SK-N-SH (cell line): Measurements from ENCODE around the gene ANKRD13B. TPM values are rescaled to one million over a fixed set of nuclear protein-coding genes. Genes with fewer than 3 reads are reported as not detected.

Source experiments
- CTCF ChIA-PET: fragments of 300-600, 350-600 bp; formaldehyde crosslinking; extraction: SDS; loops from one replicate; lab custom pipeline; 2021; lab: Yijun Ruan, JAX
- POLR2A ChIA-PET: fragments of 350-600 bp; sonication (Branson Sonifier 250); formaldehyde crosslinking; extraction: SDS; loops from one replicate; lab custom pipeline; 2020; ENCODE audit warnings: antibody characterized with exemption, inconsistent platforms; lab: Yijun Ruan, JAX
- DNase-seq: peaks from one replicate; pipeline ENCODE4 v3.0.0; 2012
- H2AFZ ChIP-seq: fragments of 200-600 bp; sonication (generic); 2 replicates; pipeline ENCODE4 v1.8.1; 2016; ENCODE audit warnings: antibody characterized with exemption, mild to moderate bottlenecking, low read depth
- H3F3A ChIP-seq: fragments of 200-600 bp; sonication (generic); replicated peaks from 2 replicates; pipeline ENCODE3; 2016; ENCODE audit warnings: antibody characterized with exemption, mild to moderate bottlenecking; ENCODE audit not compliant: insufficient read depth
- H3K27ac ChIP-seq, 2 experiments: fragments of 200-500 bp in 1 of 2; fragments of 200-600 bp in 1 of 2; sonication (Bioruptor generic) in 1 of 2; sonication (generic), shearing (Covaris generic) in 1 of 2; 2 replicates each; pipeline versions ENCODE4 v1.5.1 to v1.6.1; 2014 to 2016; ENCODE audit warnings: low read depth in 2 of 2, inconsistent platforms in 1 of 2, low read length in 1 of 2, mild to moderate bottlenecking in 1 of 2, mixed read lengths in 1 of 2
- H3K27me3 ChIP-seq: fragments of 200-600 bp; sonication (generic), shearing (Covaris generic); 2 replicates; pipeline ENCODE4 v1.6.1; 2016; ENCODE audit warnings: mixed run types; ENCODE audit not compliant: insufficient read depth
- H3K36me3 ChIP-seq, 2 experiments: fragments of 200-500 bp in 1 of 2; fragments of 200-600 bp in 1 of 2; sonication (Bioruptor generic) in 1 of 2; sonication (generic) in 1 of 2; replicated peaks in 1 of 2; 2 replicates each; pipeline versions ENCODE3 to v1.5.1; 2014 to 2016; ENCODE audit warnings: low read length in 1 of 2, mild to moderate bottlenecking in 1 of 2; ENCODE audit not compliant: insufficient read depth in 2 of 2, control insufficient read depth in 1 of 2
- H3K4me1 ChIP-seq, 2 experiments: fragments of 200-500 bp in 1 of 2; fragments of 200-600 bp in 1 of 2; sonication (Bioruptor generic) in 1 of 2; sonication (generic), shearing (Covaris generic) in 1 of 2; 2 replicates each; pipeline versions ENCODE4 v1.5.1 to v1.6.1; 2014 to 2016; ENCODE audit warnings: low read depth in 1 of 2, low read length in 1 of 2, mixed run types in 1 of 2; ENCODE audit not compliant: insufficient read depth in 2 of 2, control insufficient read depth in 1 of 2
- H3K4me2 ChIP-seq: fragments of 200-600 bp; sonication (generic), shearing (Covaris generic); 2 replicates; pipeline ENCODE4 v1.6.1; 2017; ENCODE audit warnings: mixed run types
- H3K4me3 ChIP-seq, 2 experiments: fragments of 200-500 bp in 1 of 2; fragments of 200-600 bp in 1 of 2; sonication (Bioruptor generic) in 1 of 2; sonication (generic), shearing (Covaris generic) in 1 of 2; 2 replicates each; pipeline versions ENCODE4 v1.5.1 to v1.8.1; 2014 to 2016; ENCODE audit warnings: low read depth in 2 of 2, inconsistent platforms in 1 of 2, low read length in 1 of 2, mild to moderate bottlenecking in 1 of 2, mixed read lengths in 1 of 2, moderate library complexity in 1 of 2
- H3K79me2 ChIP-seq: fragments of 200-600 bp; sonication (generic); 2 replicates; pipeline ENCODE4 v1.8.1; 2017; ENCODE audit warnings: mild to moderate bottlenecking; ENCODE audit not compliant: insufficient read depth
- H3K9ac ChIP-seq: fragments of 200-600 bp; sonication (generic); 2 replicates; pipeline ENCODE4 v1.6.1; 2017; ENCODE audit warnings: mixed run types
- H3K9me2 ChIP-seq: fragments of 200-600 bp; sonication (generic); 2 replicates; pipeline ENCODE4 v1.6.1; 2017; ENCODE audit warnings: mixed run types
- H3K9me3 ChIP-seq: fragments of 200-600 bp; sonication (generic); 2 replicates; pipeline ENCODE4 v1.6.1; 2017; ENCODE audit warnings: mixed run types, mild to moderate bottlenecking, moderate library complexity
- H4K20me1 ChIP-seq: fragments of 200-600 bp; sonication (generic); 2 replicates; pipeline ENCODE4 v1.6.1; 2017; ENCODE audit warnings: mild to moderate bottlenecking, mixed run types; ENCODE audit not compliant: insufficient read depth
- CHD2 ChIP-seq: fragments of 150-350 bp; IDR thresholded peaks from 2 replicates; pipeline ENCODE4 v1.6.1; 2018; ENCODE audit warnings: low read length; ENCODE audit not compliant: partially characterized antibody
- ELF1 ChIP-seq: IDR thresholded peaks from 2 replicates; pipeline ENCODE4 v1.4.0; 2012
- FOXJ3 ChIP-seq: sonication (generic); formaldehyde crosslinking; IDR thresholded peaks from 2 replicates; pipeline ENCODE4 v1.5.1; 2020; ENCODE audit warnings: mild to moderate bottlenecking, missing genetic modification reagents
- FOXM1 ChIP-seq: IDR thresholded peaks from 2 replicates; pipeline ENCODE4 v1.4.0; 2012; ENCODE audit warnings: low read depth, mild to moderate bottlenecking
- GABPA ChIP-seq: IDR thresholded peaks from 2 replicates; pipeline ENCODE4 v1.4.0; 2012; ENCODE audit warnings: low read depth, mild to moderate bottlenecking
- GATA2 ChIP-seq: sonication (generic); formaldehyde crosslinking; IDR thresholded peaks from 2 replicates; pipeline ENCODE4 v1.5.0; 2020; ENCODE audit warnings: mild to moderate bottlenecking, missing genetic modification reagents
- JUND ChIP-seq: IDR thresholded peaks from 2 replicates; pipeline ENCODE4 v1.4.0; 2012
- MAX ChIP-seq: IDR thresholded peaks from 2 replicates; pipeline ENCODE4 v1.4.0; 2012; ENCODE audit warnings: low read depth
- NRF1 ChIP-seq: IDR thresholded peaks from 2 replicates; pipeline ENCODE4 v1.6.1; 2012; ENCODE audit warnings: low read depth, mild to moderate bottlenecking, low read length
- PBX3 ChIP-seq: IDR thresholded peaks from 2 replicates; pipeline ENCODE4; 2012
- RAD21 ChIP-seq: IDR thresholded peaks from 2 replicates; pipeline ENCODE4 v1.6.1; 2012; ENCODE audit warnings: mild to moderate bottlenecking, low read length
- RCOR1 ChIP-seq: fragments of 150-350 bp; IDR thresholded peaks from 2 replicates; pipeline ENCODE4 v1.6.1; 2017; ENCODE audit warnings: antibody characterized with exemption, low read length
- RFX5 ChIP-seq: IDR thresholded peaks from 2 replicates; pipeline ENCODE4 v1.6.1; 2012; ENCODE audit warnings: mild to moderate bottlenecking, improper control_type of control experiment, low read length
- SIN3A ChIP-seq: IDR thresholded peaks from 2 replicates; pipeline ENCODE4 v1.6.1; 2012; ENCODE audit warnings: low read depth, mild to moderate bottlenecking, low read length, moderate library complexity, borderline replicate concordance
- TAF1 ChIP-seq: IDR thresholded peaks from 2 replicates; pipeline ENCODE4 v1.6.1; 2012; ENCODE audit warnings: low read depth, mild to moderate bottlenecking, low read length, moderate library complexity, borderline replicate concordance
- TCF12 ChIP-seq: IDR thresholded peaks from 2 replicates; pipeline ENCODE4 v1.4.0; 2012
- TEAD4 ChIP-seq: IDR thresholded peaks from 2 replicates; pipeline ENCODE4 v1.4.0; 2012; ENCODE audit warnings: mild to moderate bottlenecking, borderline replicate concordance; ENCODE audit not compliant: insufficient read depth
- USF1 ChIP-seq: IDR thresholded peaks from 2 replicates; pipeline ENCODE4 v1.4.0; 2012; ENCODE audit warnings: low read depth, borderline replicate concordance
- WGBS: methylation state at CpG from one replicate; pipeline ENCODE4 v1.1.6; 2017; ENCODE audit warnings: low lambda C conversion rate; 5-methylcytosine and 5-hydroxymethylcytosine counted together
- polyA plus RNA-seq, 3 experiments: library from polyadenylated mRNA; depleted of rRNA; stranded (reverse); fragments of >200 nt; gene quantifications; 2 replicates each; pipeline ENCODE4 v1.2.3, GENCODE V29; 2012

Gene ANKRD13B
- polyA plus RNA-seq, 1 of the 3 experiments (the other 2 are of a cell fraction): 16.1 TPM

- peaks cover 0 to 2% of the 10 kb centered on the region in 2 experiments; a peak in 1 of 4 replicates for H3K4me1 ChIP-seq
- no peak overlapping the region for H3K4me2 ChIP-seq
- peaks cover 4% of the 10 kb centered on the region in 2 experiments for H3K36me3 ChIP-seq
- no peak overlapping the region for H3K9ac ChIP-seq
- DNase-seq: peak; percentile 63
- H3K9me3 ChIP-seq: no peaks in the 10 kb centered on the region
- 86% methylated on average over 6 of the region's 6 CpGs for WGBS
- no peak overlapping the region for H3K4me3 ChIP-seq
- no peaks in the 10 kb centered on the region for H3K9me2 ChIP-seq
- CTCF ChIA-PET: interaction anchor here (1.9 to 2.7 kb wide), 2 partner anchors 13 to 190 kb away, joined by 6 to 15 read pairs; no protein-coding TSS in a partner anchor
- POLR2A ChIA-PET: no interaction called here
- H2AFZ ChIP-seq: no peak overlapping the region
- H4K20me1 ChIP-seq: no peaks in the 10 kb centered on the region
- no peak overlapping the region for H3K27ac ChIP-seq
- no peaks in the 10 kb centered on the region for H3K27me3 ChIP-seq
- peaks cover 3% of the 10 kb centered on the region; the same call in 1 of the 2 replicates for H3K79me2 ChIP-seq
- H3F3A ChIP-seq: no peaks in the 10 kb centered on the region
- TF ChIP-seq GATA2 (CRISPR knock-in tag): no peak
- no peak for TF ChIP-seq GABPA
- TF ChIP-seq CHD2: no peak
- no peak for TF ChIP-seq RFX5
Observed at GRCh38 chr17:29560316-29560715, 32.6 kb upstream of the ANKRD13B start.

GRCh38 chr17:29561554-29562517, 31.1 kb upstream of the ANKRD13B start:
- POLR2A ChIA-PET: no interaction called here

More at GRCh38 chr17:29561554-29562517, 31.1 kb upstream of the ANKRD13B start:
- Histone ChIP-seq H3K27me3 (no peaks in the 10 kb centered on the region), H3K27ac (no peak overlapping the region), H3K9me3 (no peaks in the 10 kb centered on the region), H3K79me2 (peaks cover 3% of the 10 kb centered on the region; the same call in 1 of the 2 replicates), H3K4me3 (no peak overlapping the region), H3K4me2 (no peak overlapping the region), H3K4me1 (peaks cover 0 to 8% of the 10 kb centered on the region in 2 experiments; a peak in 1 of 4 replicates), H3K9me2 (no peaks in the 10 kb centered on the region), H3K9ac (no peak overlapping the region)
- no peak for DNase-seq
- TF ChIP-seq PBX3: no peak
- TF ChIP-seq TCF12: no peak
- TF ChIP-seq FOXJ3 (CRISPR knock-in tag): no peak
- no peak for TF ChIP-seq FOXM1
- TF ChIP-seq RCOR1: no peak
- no peak for TF ChIP-seq USF1
- TF ChIP-seq NRF1: no peak
- no peak for TF ChIP-seq MAX
- TF ChIP-seq TEAD4: no peak
- TF ChIP-seq SIN3A: no peak
- TF ChIP-seq JUND: no peak
- TF ChIP-seq TAF1: no peak
- TF ChIP-seq CHD2: no peak
- no peak for TF ChIP-seq ELF1
- TF ChIP-seq RAD21: no peak
- TF ChIP-seq, all 33 proteins: peak for 0
- no peaks in the 10 kb centered on the region for H4K20me1 ChIP-seq
- 95% methylated on average over 16 of the region's 17 CpGs for WGBS
- H3K36me3 ChIP-seq: peaks cover 4% of the 10 kb centered on the region in 2 experiments
- no peaks in the 10 kb centered on the region for H3F3A ChIP-seq
- CTCF ChIA-PET: interaction anchor here (1.2 to 2.7 kb wide), 3 partner anchors 11 to 438 kb away, joined by 5 to 15 read pairs (median 6); no protein-coding TSS in a partner anchor
- H2AFZ ChIP-seq: no peak overlapping the region
